Astrocyte (in vitro differentiated cells and primary cell): ENCODE measurements around the gene WDR41. TPM values are rescaled to one million over a fixed set of nuclear protein-coding genes. Genes with fewer than 3 reads are reported as not detected.

Experiments used
- DNase-seq: peaks from one replicate; pipeline ENCODE4 v3.0.0-alpha.2; 2010; ENCODE audit warnings: low read depth
- FAIRE-seq: peaks from 2 replicates; lab custom pipeline; 2011; peaks lifted over from hg19 to GRCh38; lab: Jason Lieb, UNC
- H2AFZ ChIP-seq: 2 replicates; pipeline ENCODE4 v1.6.0; 2012; ENCODE audit warnings: low read depth, low read length, inconsistent platforms
- H3K27ac ChIP-seq: 2 replicates; pipeline ENCODE4 v1.5.1; 2011; ENCODE audit warnings: low read depth, low read length, inconsistent platforms
- H3K27me3 ChIP-seq: 2 replicates; pipeline ENCODE4 v1.6.0; 2011; ENCODE audit warnings: low read length, inconsistent platforms; ENCODE audit not compliant: insufficient read depth
- H3K36me3 ChIP-seq: 2 replicates; pipeline ENCODE4 v1.5.1; 2011; ENCODE audit warnings: low read length, inconsistent platforms; ENCODE audit not compliant: insufficient read depth
- H3K4me1 ChIP-seq: 2 replicates; pipeline ENCODE4 v1.5.1; 2011; ENCODE audit warnings: low read length, inconsistent platforms; ENCODE audit not compliant: insufficient read depth
- H3K4me2 ChIP-seq: 2 replicates; pipeline ENCODE4 v1.6.0; 2012; ENCODE audit warnings: low read length, inconsistent platforms
- H3K4me3 ChIP-seq: 2 replicates; pipeline ENCODE4 v1.5.1; 2011; ENCODE audit warnings: low read depth, mild to moderate bottlenecking, low read length, inconsistent platforms; ENCODE audit not compliant: insufficient read depth
- H3K79me2 ChIP-seq: 2 replicates; pipeline ENCODE4 v1.6.0; 2012; ENCODE audit warnings: mild to moderate bottlenecking, low read length, inconsistent platforms; ENCODE audit not compliant: insufficient read depth
- H3K9ac ChIP-seq: 2 replicates; pipeline ENCODE4 v1.6.0; 2012; ENCODE audit warnings: mild to moderate bottlenecking, low read length, inconsistent platforms
- H3K9me3 ChIP-seq: 2 replicates; pipeline ENCODE4 v1.5.1; 2012; ENCODE audit warnings: low read depth, mild to moderate bottlenecking, low read length, inconsistent platforms; ENCODE audit not compliant: insufficient read depth
- H4K20me1 ChIP-seq: 2 replicates; pipeline ENCODE4 v1.6.0; 2012; ENCODE audit warnings: low read length, inconsistent platforms; ENCODE audit not compliant: insufficient read depth
- H3K27ac Mint-ChIP-seq: one replicate; pipeline ENCODE4 v1.8.0; 2021; ENCODE audit warnings: mild to moderate bottlenecking, mixed read lengths; ENCODE audit not compliant: unreplicated experiment
- H3K27me3 Mint-ChIP-seq: one replicate; pipeline ENCODE4 v1.8.0; 2021; ENCODE audit warnings: low read depth, mixed read lengths; ENCODE audit not compliant: unreplicated experiment
- H3K36me3 Mint-ChIP-seq: one replicate; pipeline ENCODE4 v1.8.0; 2021; ENCODE audit warnings: low read depth, mixed read lengths; ENCODE audit not compliant: unreplicated experiment
- H3K4me1 Mint-ChIP-seq: one replicate; pipeline ENCODE4 v1.8.0; 2021; ENCODE audit warnings: low read depth, mixed read lengths; ENCODE audit not compliant: unreplicated experiment
- H3K4me3 Mint-ChIP-seq: one replicate; pipeline ENCODE4 v1.8.0; 2021; ENCODE audit warnings: mild to moderate bottlenecking, moderate library complexity, mixed read lengths; ENCODE audit not compliant: unreplicated experiment
- H3K9me3 Mint-ChIP-seq: one replicate; pipeline ENCODE4 v1.8.0; 2021; ENCODE audit warnings: mild to moderate bottlenecking, mixed read lengths; ENCODE audit not compliant: unreplicated experiment
- CTCF ChIP-seq: IDR thresholded peaks from 2 replicates; pipeline ENCODE4 v1.5.1; 2011; ENCODE audit warnings: low read depth, mild to moderate bottlenecking, inconsistent platforms, low read length, moderate library complexity; ENCODE audit not compliant: insufficient read depth
- EZH2 ChIP-seq: IDR thresholded peaks from 2 replicates; pipeline ENCODE4 v1.6.1; 2012; ENCODE audit warnings: mild to moderate bottlenecking, low read length, inconsistent platforms; ENCODE audit not compliant: insufficient read depth
- total RNA-seq: library from RNA; stranded (reverse); gene quantifications from 2 replicates; pipeline ENCODE4 v1.2.1, GENCODE V29; 2021

The WDR41 gene
- total RNA-seq, 1 donor from 2014 or later, result 115 TPM

- no peak overlapping the region for H3K27ac ChIP-seq
- H3K79me2 ChIP-seq, result no peaks in the 10 kb centered on the region
- H3K4me3 Mint-ChIP-seq, result no peak overlapping the region
- H3K4me3 ChIP-seq, result no peak overlapping the region
- no peaks in the 10 kb centered on the region for H3K27me3 Mint-ChIP-seq
- DNase-seq (no peak), FAIRE-seq (no peak)
- H3K27me3 ChIP-seq, result no peaks in the 10 kb centered on the region
- TF ChIP-seq EZH2 (no peak), CTCF (no peak)
- H3K27ac Mint-ChIP-seq, result no peak overlapping the region
- H3K4me1 Mint-ChIP-seq, result peaks cover 13% of the 10 kb centered on the region
- no peak overlapping the region for H3K9ac ChIP-seq
- H4K20me1 ChIP-seq, result no peaks in the 10 kb centered on the region
- H3K9me3 ChIP-seq, result no peaks in the 10 kb centered on the region
- H3K9me3 Mint-ChIP-seq, result no peaks in the 10 kb centered on the region
- H3K36me3 ChIP-seq, result peaks cover 18% of the 10 kb centered on the region
- H3K4me2 ChIP-seq, result no peak overlapping the region
- no peak overlapping the region for H2AFZ ChIP-seq
- H3K36me3 Mint-ChIP-seq, result peaks cover 19% of the 10 kb centered on the region
- peaks cover 25% of the 10 kb centered on the region for H3K4me1 ChIP-seq
Observed at GRCh38 chr5:77428526-77428925, 63.6 kb downstream of the WDR41 start.

GRCh38 chr5:77427998-77428397 lies 64.1 kb downstream of the WDR41 start:
- H3K4me2 ChIP-seq, result no peak overlapping the region
- DNase-seq (no peak), FAIRE-seq (no peak)

More at GRCh38 chr5:77427998-77428397, 64.1 kb downstream of the WDR41 start:
- H3K4me1 ChIP-seq, result peaks cover 25% of the 10 kb centered on the region
- H3K9ac ChIP-seq, result no peak overlapping the region
- Mint-ChIP-seq H3K36me3 (peaks cover 17% of the 10 kb centered on the region), H3K9me3 (no peaks in the 10 kb centered on the region), H3K27me3 (no peaks in the 10 kb centered on the region), H3K27ac (no peak overlapping the region), H3K4me1 (peaks cover 13% of the 10 kb centered on the region), H3K4me3 (no peak overlapping the region)
- no peaks in the 10 kb centered on the region for H4K20me1 ChIP-seq
- TF ChIP-seq CTCF (no peak), EZH2 (no peak)
- H3K79me2 ChIP-seq, result no peaks in the 10 kb centered on the region
- no peaks in the 10 kb centered on the region for H3K27me3 ChIP-seq
- no peak overlapping the region for H3K4me3 ChIP-seq
- no peak overlapping the region for H2AFZ ChIP-seq
- no peak overlapping the region for H3K27ac ChIP-seq
- no peaks in the 10 kb centered on the region for H3K9me3 ChIP-seq
- H3K36me3 ChIP-seq, result peaks cover 16% of the 10 kb centered on the region
